ENCODE results near the gene PCDH1.

PCDH1 gene

GRCh38 chr5:141845371-141845851 is 32.8 kb downstream of the PCDH1 start:
- FAIRE-seq (no peak), DNase-seq (ENCODE audit: insufficient read length, low spot score) (no peak)
- TF ChIP-seq CTCF (IDR thresholded peaks at IDR 0.05; ENCODE audit: insufficient read depth, missing control alignments): no peak

GRCh38 chr5:141844414-141845097 is 33.7 kb downstream of the PCDH1 start:
- DNase-seq (ENCODE audit: insufficient read length, low spot score): no peak
- TF ChIP-seq CTCF (IDR thresholded peaks at IDR 0.05; ENCODE audit: insufficient read depth, missing control alignments): no peak
- no peak for FAIRE-seq

GRCh38 chr5:141843156-141843927 is 34.9 kb downstream of the PCDH1 start:
- DNase-seq (ENCODE audit: insufficient read length, low spot score) (no peak), FAIRE-seq (no peak)
- TF ChIP-seq CTCF (IDR thresholded peaks at IDR 0.05; ENCODE audit: insufficient read depth, missing control alignments): no peak

GRCh38 chr5:141841378-141842180 is 36.6 kb downstream of the PCDH1 start:
- DNase-seq (ENCODE audit: insufficient read length, low spot score): no peak

GRCh38 chr5:141840826-141841360 is 37.3 kb downstream of the PCDH1 start:
- TF ChIP-seq CTCF (IDR thresholded peaks at IDR 0.05; ENCODE audit: insufficient read depth, missing control alignments): no peak
- FAIRE-seq (no peak), DNase-seq (ENCODE audit: insufficient read length, low spot score) (no peak)

More at GRCh38 chr5:141841378-141842180, 36.6 kb downstream of the PCDH1 start:
- FAIRE-seq: no peak
- no peak for TF ChIP-seq CTCF (IDR thresholded peaks at IDR 0.05; ENCODE audit: insufficient read depth, missing control alignments)

GRCh38 chr5:141840280-141840812 is 37.9 kb downstream of the PCDH1 start:
- TF ChIP-seq CTCF (IDR thresholded peaks at IDR 0.05; ENCODE audit: insufficient read depth, missing control alignments): no peak
- FAIRE-seq (no peak), DNase-seq (ENCODE audit: insufficient read length, low spot score) (no peak)
